HepG2 (cell line): ENCODE data around the gene KRTAP10-2. TPM values are rescaled to one million over a fixed set of nuclear protein-coding genes. Genes with fewer than 3 reads are reported as not detected.
A peak's percentile ranks its signal among the peaks of the same experiment; 100 is the strongest.

Source experiments
- CCAR2 ChIP-seq: fragments of 200-400 bp; formaldehyde crosslinking; optimal IDR thresholded peaks from 2 replicates; pipeline ENCODE3; 2018; ENCODE audit warnings: low read depth, mild to moderate bottlenecking, low read length, moderate library complexity
- DPF2 ChIP-seq: sonication (generic); formaldehyde crosslinking; IDR thresholded peaks from 2 replicates; pipeline ENCODE4 v1.4.0; 2020; ENCODE audit warnings: mild to moderate bottlenecking, low read depth, missing genetic modification reagents, borderline replicate concordance
- KDM2A ChIP-seq: sonication (generic); formaldehyde crosslinking; IDR thresholded peaks from 2 replicates; pipeline ENCODE4 v1.4.0; 2020; ENCODE audit warnings: low read depth, missing genetic modification reagents, borderline replicate concordance
- KDM6A ChIP-seq: IDR thresholded peaks from 2 replicates; pipeline ENCODE4 v1.6.1; 2016; ENCODE audit warnings: low read depth
- KLF12 ChIP-seq: sonication (generic); formaldehyde crosslinking; IDR thresholded peaks from 2 replicates; pipeline ENCODE4 v1.4.0; 2020; ENCODE audit warnings: missing genetic modification reagents, borderline replicate concordance
- NFKB2 ChIP-seq: sonication (generic); formaldehyde crosslinking; IDR thresholded peaks from 2 replicates; pipeline ENCODE4 v1.4.0; 2020; ENCODE audit warnings: missing genetic modification reagents, borderline replicate concordance
- RAD21 ChIP-seq: fragments of 450-650 bp; formaldehyde crosslinking; IDR thresholded peaks from 2 replicates; pipeline ENCODE4 v1.5.0; 2020; ENCODE audit warnings: mild to moderate bottlenecking
- SALL1 ChIP-seq: sonication (generic); formaldehyde crosslinking; IDR thresholded peaks from 2 replicates; pipeline ENCODE4 v1.8.0; 2022; ENCODE audit warnings: mild to moderate bottlenecking, missing genetic modification reagents
- ZNF235 ChIP-seq: sonication (generic); formaldehyde crosslinking; IDR thresholded peaks from 2 replicates; pipeline ENCODE4 v1.8.1; 2023; ENCODE audit warnings: mild to moderate bottlenecking, missing genetic modification reagents, borderline replicate concordance
- ZNF644 ChIP-seq: IDR thresholded peaks from 2 replicates; pipeline ENCODE4 v1.6.1; 2016; ENCODE audit warnings: low read depth
- polyA plus RNA-seq, 8 experiments: library from polyadenylated mRNA; depleted of rRNA in 3 of 8; stranded (reverse) in 7 of 8; unstranded in 1 of 8; fragments of >200 nt; fragmentation: Illumina TruSeq in 4 of 8; extraction: Trizol in 4 of 8; gene quantifications; 2 replicates each; pipeline versions ENCODE4 v1.2.1 to v1.2.3, GENCODE V29; 2011 to 2016; ENCODE audit warnings: low read depth in 4 of 8, missing spikeins in 1 of 8, mixed read lengths in 1 of 8; ENCODE audit not compliant: insufficient read depth in 1 of 8
- total RNA-seq, 5 experiments: library from RNA; depleted of rRNA; stranded (reverse); fragments of >200 nt; fragmentation: Illumina TruSeq; extraction: Trizol; gene quantifications; 2 replicates each; pipeline ENCODE4 v1.2.3, GENCODE V29; 2016; ENCODE audit warnings: low read depth in 1 of 5
- TF ChIP-seq, protein P1 (sequence below): sonication (generic); formaldehyde crosslinking; IDR thresholded peaks from 2 replicates; pipeline ENCODE4 v1.5.1; 2020; ENCODE audit warnings: mild to moderate bottlenecking, missing genetic modification reagents, moderate library complexity
- TF ChIP-seq, protein P2 (sequence below): IDR thresholded peaks from 2 replicates; pipeline ENCODE4 v1.6.1; 2016; ENCODE audit warnings: mild to moderate bottlenecking
- TF ChIP-seq, protein P3 (sequence below): sonication (generic); formaldehyde crosslinking; IDR thresholded peaks from 2 replicates; pipeline ENCODE4 v1.5.0; 2020; ENCODE audit warnings: mild to moderate bottlenecking, missing genetic modification reagents, moderate library complexity
- TF ChIP-seq, protein P4 (sequence below): sonication (generic); formaldehyde crosslinking; IDR thresholded peaks from 2 replicates; pipeline ENCODE4 v1.5.1; 2020; ENCODE audit warnings: mild to moderate bottlenecking, missing genetic modification reagents, moderate library complexity
- TF ChIP-seq, protein P5 (sequence below): IDR thresholded peaks from 2 replicates; pipeline ENCODE4 v1.6.1; 2018; ENCODE audit warnings: missing genetic modification reagents, mild to moderate bottlenecking, missing compliant biosample characterization
- TF ChIP-seq, protein P6 (sequence below): sonication (generic); formaldehyde crosslinking; IDR thresholded peaks from 2 replicates; pipeline ENCODE4 v1.4.0; 2020; ENCODE audit warnings: missing genetic modification reagents

KRTAP10-2 gene
- total and polyA plus RNA-seq, 2 of the 13 experiments (the other 11 are each of a cell fraction or from before 2014, with no cell fraction given): not detected

DNA sequence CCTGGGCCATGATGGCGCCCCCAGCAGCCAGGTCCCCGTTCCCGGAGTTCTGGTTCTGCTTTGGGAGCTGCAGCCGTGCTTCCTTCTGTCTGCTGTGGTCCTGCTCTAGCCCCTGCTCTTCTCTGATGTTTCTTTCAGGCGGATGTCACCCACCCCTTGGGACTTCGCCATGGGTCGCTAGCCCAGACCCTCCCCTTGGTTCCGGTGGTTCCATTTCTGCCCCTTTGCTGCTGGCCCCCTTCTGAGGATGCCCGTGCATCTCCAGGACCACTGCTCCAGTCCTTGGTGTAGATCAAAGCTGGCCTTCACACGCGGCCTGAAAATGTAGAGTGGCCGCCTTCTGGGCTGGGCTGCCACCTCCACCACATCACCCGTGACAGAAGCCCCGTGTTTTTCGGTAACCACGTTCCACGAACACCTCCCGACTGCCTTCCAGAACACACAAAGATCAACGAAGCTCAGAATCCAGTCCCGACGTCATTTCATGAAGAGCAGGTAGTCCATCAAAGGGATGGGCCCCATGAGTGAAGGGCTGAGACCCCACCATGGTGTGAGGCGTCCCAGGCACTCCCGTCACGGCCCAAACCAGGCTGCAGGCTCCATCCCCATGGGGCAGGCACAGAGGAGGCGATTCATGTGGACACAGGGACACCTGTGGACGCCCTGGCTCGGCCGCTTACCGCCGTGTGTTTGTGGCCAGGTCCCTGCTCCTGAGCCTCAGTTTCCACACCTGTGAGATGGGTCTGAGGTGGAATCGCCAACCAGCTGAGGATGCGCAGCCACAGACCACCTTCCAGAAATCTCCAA, 35.7 kb downstream of the KRTAP10-2 start (continued):
- TF ChIP-seq, protein P1, sequence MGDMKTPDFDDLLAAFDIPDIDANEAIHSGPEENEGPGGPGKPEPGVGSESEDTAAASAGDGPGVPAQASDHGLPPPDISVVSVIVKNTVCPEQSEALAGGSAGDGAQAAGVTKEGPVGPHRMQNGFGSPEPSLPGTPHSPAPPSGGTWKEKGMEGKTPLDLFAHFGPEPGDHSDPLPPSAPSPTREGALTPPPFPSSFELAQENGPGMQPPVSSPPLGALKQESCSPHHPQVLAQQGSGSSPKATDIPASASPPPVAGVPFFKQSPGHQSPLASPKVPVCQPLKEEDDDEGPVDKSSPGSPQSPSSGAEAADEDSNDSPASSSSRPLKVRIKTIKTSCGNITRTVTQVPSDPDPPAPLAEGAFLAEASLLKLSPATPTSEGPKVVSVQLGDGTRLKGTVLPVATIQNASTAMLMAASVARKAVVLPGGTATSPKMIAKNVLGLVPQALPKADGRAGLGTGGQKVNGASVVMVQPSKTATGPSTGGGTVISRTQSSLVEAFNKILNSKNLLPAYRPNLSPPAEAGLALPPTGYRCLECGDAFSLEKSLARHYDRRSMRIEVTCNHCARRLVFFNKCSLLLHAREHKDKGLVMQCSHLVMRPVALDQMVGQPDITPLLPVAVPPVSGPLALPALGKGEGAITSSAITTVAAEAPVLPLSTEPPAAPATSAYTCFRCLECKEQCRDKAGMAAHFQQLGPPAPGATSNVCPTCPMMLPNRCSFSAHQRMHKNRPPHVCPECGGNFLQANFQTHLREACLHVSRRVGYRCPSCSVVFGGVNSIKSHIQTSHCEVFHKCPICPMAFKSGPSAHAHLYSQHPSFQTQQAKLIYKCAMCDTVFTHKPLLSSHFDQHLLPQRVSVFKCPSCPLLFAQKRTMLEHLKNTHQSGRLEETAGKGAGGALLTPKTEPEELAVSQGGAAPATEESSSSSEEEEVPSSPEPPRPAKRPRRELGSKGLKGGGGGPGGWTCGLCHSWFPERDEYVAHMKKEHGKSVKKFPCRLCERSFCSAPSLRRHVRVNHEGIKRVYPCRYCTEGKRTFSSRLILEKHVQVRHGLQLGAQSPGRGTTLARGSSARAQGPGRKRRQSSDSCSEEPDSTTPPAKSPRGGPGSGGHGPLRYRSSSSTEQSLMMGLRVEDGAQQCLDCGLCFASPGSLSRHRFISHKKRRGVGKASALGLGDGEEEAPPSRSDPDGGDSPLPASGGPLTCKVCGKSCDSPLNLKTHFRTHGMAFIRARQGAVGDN (CRISPR knock-in tag): peak; percentile 24; the same call in 1 of the 2 replicates
- TF ChIP-seq KDM6A (CRISPR knock-in tag): no peak
- no peak for TF ChIP-seq NFKB2
- peak; percentile 34; the same call in 1 of the 2 replicates for TF ChIP-seq KDM2A
- TF ChIP-seq SALL1: no peak
- TF ChIP-seq, protein P2, sequence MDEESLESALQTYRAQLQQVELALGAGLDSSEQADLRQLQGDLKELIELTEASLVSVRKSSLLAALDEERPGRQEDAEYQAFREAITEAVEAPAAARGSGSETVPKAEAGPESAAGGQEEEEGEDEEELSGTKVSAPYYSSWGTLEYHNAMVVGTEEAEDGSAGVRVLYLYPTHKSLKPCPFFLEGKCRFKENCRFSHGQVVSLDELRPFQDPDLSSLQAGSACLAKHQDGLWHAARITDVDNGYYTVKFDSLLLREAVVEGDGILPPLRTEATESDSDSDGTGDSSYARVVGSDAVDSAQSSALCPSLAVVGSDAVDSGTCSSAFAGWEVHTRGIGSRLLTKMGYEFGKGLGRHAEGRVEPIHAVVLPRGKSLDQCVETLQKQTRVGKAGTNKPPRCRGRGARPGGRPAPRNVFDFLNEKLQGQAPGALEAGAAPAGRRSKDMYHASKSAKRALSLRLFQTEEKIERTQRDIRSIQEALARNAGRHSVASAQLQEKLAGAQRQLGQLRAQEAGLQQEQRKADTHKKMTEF (CRISPR knock-in tag): no peak
- no peak for TF ChIP-seq RAD21 (CRISPR knock-in tag)
- no peak for TF ChIP-seq ZNF235 (CRISPR knock-in tag)
- TF ChIP-seq CCAR2: no peak
- no peak for TF ChIP-seq DPF2 (CRISPR knock-in tag)
- no peak for TF ChIP-seq ZNF644 (CRISPR knock-in tag)
- TF ChIP-seq KLF12 (CRISPR knock-in tag): no peak
- TF ChIP-seq, protein P3, sequence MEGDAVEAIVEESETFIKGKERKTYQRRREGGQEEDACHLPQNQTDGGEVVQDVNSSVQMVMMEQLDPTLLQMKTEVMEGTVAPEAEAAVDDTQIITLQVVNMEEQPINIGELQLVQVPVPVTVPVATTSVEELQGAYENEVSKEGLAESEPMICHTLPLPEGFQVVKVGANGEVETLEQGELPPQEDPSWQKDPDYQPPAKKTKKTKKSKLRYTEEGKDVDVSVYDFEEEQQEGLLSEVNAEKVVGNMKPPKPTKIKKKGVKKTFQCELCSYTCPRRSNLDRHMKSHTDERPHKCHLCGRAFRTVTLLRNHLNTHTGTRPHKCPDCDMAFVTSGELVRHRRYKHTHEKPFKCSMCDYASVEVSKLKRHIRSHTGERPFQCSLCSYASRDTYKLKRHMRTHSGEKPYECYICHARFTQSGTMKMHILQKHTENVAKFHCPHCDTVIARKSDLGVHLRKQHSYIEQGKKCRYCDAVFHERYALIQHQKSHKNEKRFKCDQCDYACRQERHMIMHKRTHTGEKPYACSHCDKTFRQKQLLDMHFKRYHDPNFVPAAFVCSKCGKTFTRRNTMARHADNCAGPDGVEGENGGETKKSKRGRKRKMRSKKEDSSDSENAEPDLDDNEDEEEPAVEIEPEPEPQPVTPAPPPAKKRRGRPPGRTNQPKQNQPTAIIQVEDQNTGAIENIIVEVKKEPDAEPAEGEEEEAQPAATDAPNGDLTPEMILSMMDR: peak; percentile 36; the same call in 1 of the 2 replicates
- TF ChIP-seq, protein P4, sequence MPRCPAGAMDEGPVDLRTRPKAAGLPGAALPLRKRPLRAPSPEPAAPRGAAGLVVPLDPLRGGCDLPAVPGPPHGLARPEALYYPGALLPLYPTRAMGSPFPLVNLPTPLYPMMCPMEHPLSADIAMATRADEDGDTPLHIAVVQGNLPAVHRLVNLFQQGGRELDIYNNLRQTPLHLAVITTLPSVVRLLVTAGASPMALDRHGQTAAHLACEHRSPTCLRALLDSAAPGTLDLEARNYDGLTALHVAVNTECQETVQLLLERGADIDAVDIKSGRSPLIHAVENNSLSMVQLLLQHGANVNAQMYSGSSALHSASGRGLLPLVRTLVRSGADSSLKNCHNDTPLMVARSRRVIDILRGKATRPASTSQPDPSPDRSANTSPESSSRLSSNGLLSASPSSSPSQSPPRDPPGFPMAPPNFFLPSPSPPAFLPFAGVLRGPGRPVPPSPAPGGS (CRISPR knock-in tag): no peak
- TF ChIP-seq, protein P5, sequence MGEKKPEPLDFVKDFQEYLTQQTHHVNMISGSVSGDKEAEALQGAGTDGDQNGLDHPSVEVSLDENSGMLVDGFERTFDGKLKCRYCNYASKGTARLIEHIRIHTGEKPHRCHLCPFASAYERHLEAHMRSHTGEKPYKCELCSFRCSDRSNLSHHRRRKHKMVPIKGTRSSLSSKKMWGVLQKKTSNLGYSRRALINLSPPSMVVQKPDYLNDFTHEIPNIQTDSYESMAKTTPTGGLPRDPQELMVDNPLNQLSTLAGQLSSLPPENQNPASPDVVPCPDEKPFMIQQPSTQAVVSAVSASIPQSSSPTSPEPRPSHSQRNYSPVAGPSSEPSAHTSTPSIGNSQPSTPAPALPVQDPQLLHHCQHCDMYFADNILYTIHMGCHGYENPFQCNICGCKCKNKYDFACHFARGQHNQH (CRISPR knock-in tag): no peak
- TF ChIP-seq, protein P6, sequence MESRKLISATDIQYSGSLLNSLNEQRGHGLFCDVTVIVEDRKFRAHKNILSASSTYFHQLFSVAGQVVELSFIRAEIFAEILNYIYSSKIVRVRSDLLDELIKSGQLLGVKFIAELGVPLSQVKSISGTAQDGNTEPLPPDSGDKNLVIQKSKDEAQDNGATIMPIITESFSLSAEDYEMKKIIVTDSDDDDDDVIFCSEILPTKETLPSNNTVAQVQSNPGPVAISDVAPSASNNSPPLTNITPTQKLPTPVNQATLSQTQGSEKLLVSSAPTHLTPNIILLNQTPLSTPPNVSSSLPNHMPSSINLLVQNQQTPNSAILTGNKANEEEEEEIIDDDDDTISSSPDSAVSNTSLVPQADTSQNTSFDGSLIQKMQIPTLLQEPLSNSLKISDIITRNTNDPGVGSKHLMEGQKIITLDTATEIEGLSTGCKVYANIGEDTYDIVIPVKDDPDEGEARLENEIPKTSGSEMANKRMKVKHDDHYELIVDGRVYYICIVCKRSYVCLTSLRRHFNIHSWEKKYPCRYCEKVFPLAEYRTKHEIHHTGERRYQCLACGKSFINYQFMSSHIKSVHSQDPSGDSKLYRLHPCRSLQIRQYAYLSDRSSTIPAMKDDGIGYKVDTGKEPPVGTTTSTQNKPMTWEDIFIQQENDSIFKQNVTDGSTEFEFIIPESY: 0 out of 2 replicates have a peak, but pooled peaks have one; percentile 11
